Measurements from ENCODE around the gene CLSTN2. TPM values are rescaled to one million over a fixed set of nuclear protein-coding genes. Genes with fewer than 3 reads are reported as not detected.

The CLSTN2 gene
- total and polyA plus RNA-seq, 2 of the 8 experiments (the other 6 are each of a cell fraction or from before 2014, with no cell fraction given): 0.39 to 0.52 TPM

GRCh38 chr3:140433431-140433830, 498.4 kb downstream of the CLSTN2 start:
- Histone ChIP-seq H3K14ac (ENCODE audit: insufficient read length) (no peak overlapping the region), H2BK12ac (ENCODE audit: low read depth, low read length) (no peak overlapping the region; the same call in 1 of the 2 replicates), H3K23me2 (ENCODE audit: low read depth, low read length) (no peaks in the 10 kb centered on the region), H3K27ac (ENCODE audit: low read depth, low read length) (no peak overlapping the region), H3K56ac (replicated peaks; ENCODE audit: insufficient read length, low read depth, low read length) (no peak overlapping the region), H2BK20ac (ENCODE audit: low read length) (no peak overlapping the region), H4K91ac (replicated peaks; ENCODE audit: insufficient read length, low read length) (no peak overlapping the region), H3K9ac (replicated peaks in 1 of 4; ENCODE audit: extremely low read depth in 1 of 4, low read depth in 3 of 4, low read length in 3 of 4) (no peak overlapping the region), H2BK120ac (replicated peaks; ENCODE audit: low read depth, low read length) (no peak overlapping the region), H4K5ac (ENCODE audit: insufficient read length, low read depth, low read length) (no peak overlapping the region), H2AK5ac (ENCODE audit: low read depth, low read length) (no peak overlapping the region), H3K18ac (ENCODE audit: extremely low read depth, low read length) (no peak overlapping the region), H4K20me1 (replicated peaks in 1 of 2; ENCODE audit: control insufficient read depth in 1 of 2, insufficient read depth in 2 of 2, low read length in 2 of 2) (no peaks in the 10 kb centered on the region), H3K27me3 (replicated peaks in 1 of 4; ENCODE audit: control insufficient read depth in 3 of 4, extremely low read depth in 1 of 4, insufficient read depth in 3 of 4, low read length in 3 of 4) (no peaks in the 10 kb centered on the region), H3K79me2 (ENCODE audit: control insufficient read depth in 1 of 2, insufficient read depth in 2 of 2, low read length in 2 of 2) (no peaks in the 10 kb centered on the region), H3K79me1 (ENCODE audit: low read depth, low read length) (no peaks in the 10 kb centered on the region), H3K4me1 (replicated peaks in 1 of 4; ENCODE audit: control insufficient read depth in 3 of 4, insufficient read depth in 4 of 4, low read length in 3 of 4) (no peaks in the 10 kb centered on the region), H4K8ac (ENCODE audit: extremely low read depth, insufficient read depth, low read length) (no peak overlapping the region), H3K9me3 (ENCODE audit: insufficient read depth in 2 of 2, low read depth in 1 of 2, low read length in 1 of 2) (no peaks in the 10 kb centered on the region), H3K36me3 (ENCODE audit: control insufficient read depth in 2 of 4, insufficient read depth in 4 of 4, low read length in 3 of 4) (no peaks in the 10 kb centered on the region), H2BK5ac (ENCODE audit: low read depth, low read length) (no peak overlapping the region), H2BK15ac (ENCODE audit: low read length) (no peak overlapping the region), H3K4me3 (ENCODE audit: extremely low read depth in 1 of 4, insufficient read depth in 2 of 4, low read depth in 3 of 4, low read length in 4 of 4) (no peak overlapping the region), H3K4me2 (ENCODE audit: insufficient read depth in 1 of 2, low read depth in 2 of 2, low read length in 2 of 2) (no peak overlapping the region), H2AFZ (ENCODE audit: low read length) (no peak overlapping the region), H3K4ac (replicated peaks; ENCODE audit: insufficient read length, low read depth, low read length) (no peak overlapping the region), H3K23ac (ENCODE audit: insufficient read length) (no peak overlapping the region)
- WGBS, 2 experiments (ENCODE audit: extremely low coverage in 1 of 2, insufficient coverage in 1 of 2, insufficient read length in 1 of 2, insufficient replicate concordance in 2 of 2, low coverage in 1 of 2, low lambda C conversion rate in 2 of 2, missing lambda C conversion rate in 1 of 2): 93% methylated on average over 2 of the region's 2 CpGs; no CpG with 5 or more reads in 1 of the 2 experiments
- FAIRE-seq: no peak
- no peak for DNase-seq (ENCODE audit: low read depth in 1 of 2, low spot score in 2 of 2)
- CTCF ChIA-PET (ENCODE audit: partially characterized antibody): interaction anchor here (0.6 to 2.6 kb wide), 4 partner anchors 9 to 394 kb away, joined by 3 to 7 read pairs (median 4); no protein-coding TSS in a partner anchor
- POLR2A ChIA-PET (ENCODE audit: partially characterized antibody): no interaction called here
- no peak for TF ChIP-seq CBX5 (IDR thresholded peaks at IDR 0.05; ENCODE audit: low read depth, low read length)
- TF ChIP-seq SIN3A (conservative IDR thresholded peaks at IDR 0.05 in 1 of 2, IDR thresholded peaks at IDR 0.05 in 1 of 2; ENCODE audit: low read depth in 1 of 2, low read length in 2 of 2): no peak

Data from H1 (cell line).